ENCODE data around the gene SCO2. TPM values are rescaled to one million over a fixed set of nuclear protein-coding genes. Genes with fewer than 3 reads are reported as not detected.

SCO2 gene
- total RNA-seq, 4 donors from 2014 or later: 1.5 to 9.4 (median 4.4) TPM

GRCh38 chr22:50483106-50483505 lies 42.3 kb downstream of the SCO2 start:
- intact Hi-C loops (cut with DNase I; ENCODE audit: low total_unique reads): no loop called here
- DNase-seq (ENCODE audit: low spot score in 2 of 2): no peak
- WGBS, 2 donors: 84 to 86% methylated on average over 10 of the region's 10 CpGs

GRCh38 chr22:50482107-50483074 lies 43.0 kb downstream of the SCO2 start:
- no peak for DNase-seq (ENCODE audit: low spot score in 2 of 2)
- H3K4me3 ChIP-seq (ENCODE audit: low read depth, poor library complexity, severe bottlenecking): no peak overlapping the region
- no peak for TF ChIP-seq CTCF (IDR thresholded peaks at IDR 0.05)
- no peak for TF ChIP-seq POLR2A (IDR thresholded peaks at IDR 0.05)
- intact Hi-C loops (cut with DNase I; ENCODE audit: low total_unique reads): no loop called here
- 47 to 74% methylated on average over 5 to 11 of the region's 35 CpGs for WGBS, 2 donors

More at GRCh38 chr22:50483106-50483505, 42.3 kb downstream of the SCO2 start:
- TF ChIP-seq CTCF (IDR thresholded peaks at IDR 0.05) (no peak), POLR2A (IDR thresholded peaks at IDR 0.05) (no peak)
- no peak overlapping the region for H3K4me3 ChIP-seq (ENCODE audit: low read depth, poor library complexity, severe bottlenecking)

- no peak within 1 kb of the TSS for H3K4me3 ChIP-seq (ENCODE audit: low read depth, poor library complexity, severe bottlenecking)
- TF ChIP-seq CTCF (IDR thresholded peaks at IDR 0.05): no peak
- intact Hi-C loops (cut with DNase I; ENCODE audit: low total_unique reads): no loop called here
- no peak for DNase-seq (ENCODE audit: low spot score in 2 of 2)
- WGBS, 2 donors: 2 to 4% methylated on average over 7 to 46 of the region's 70 CpGs
Measured at GRCh38 chr22:50481440-50482106, 43.8 kb downstream of the SCO2 start, which contains the start of gene ADM2. ADM2 (plus strand) TSS chr22:50481543; CDS start chr22:50481848, 305 bp downstream.

- DNase-seq (ENCODE audit: low spot score in 2 of 2): no peak
- WGBS, 2 donors: 9 to 13% methylated on average over 17 to 30 of the region's 45 CpGs
- no peak overlapping the region for H3K4me3 ChIP-seq (ENCODE audit: low read depth, poor library complexity, severe bottlenecking)
- TF ChIP-seq CTCF (IDR thresholded peaks at IDR 0.05): no peak
- TF ChIP-seq POLR2A (IDR thresholded peaks at IDR 0.05): no peak
- intact Hi-C loops (cut with DNase I; ENCODE audit: low total_unique reads): no loop called here
Measured at GRCh38 chr22:50481045-50481439, 44.4 kb downstream of the SCO2 start.

- WGBS, 2 donors: 73 to 83% methylated on average over 11 of the region's 11 CpGs
- TF ChIP-seq POLR2A (IDR thresholded peaks at IDR 0.05) (no peak), CTCF (IDR thresholded peaks at IDR 0.05) (no peak)
- H3K4me3 ChIP-seq (ENCODE audit: low read depth, poor library complexity, severe bottlenecking): no peak overlapping the region
- no peak for DNase-seq (ENCODE audit: low spot score in 2 of 2)
- intact Hi-C loops (cut with DNase I; ENCODE audit: low total_unique reads): no loop called here
Measured at GRCh38 chr22:50479721-50480120, 45.7 kb downstream of the SCO2 start.
